WTC11 (cell line): ENCODE measurements around the gene ZNF827. TPM values are rescaled to one million over a fixed set of nuclear protein-coding genes. Genes with fewer than 3 reads are reported as not detected.

ENCODE experiments used
- ATAC-seq: fragments of 200-7000 bp; cut with Tn5 transposase; 2 replicates; pipeline ENCODE4 v1.10.0; 2021; ENCODE audit warnings: mild to moderate bottlenecking, moderate library complexity
- CTCF ChIA-PET: fragments of 300-600 bp; sonication (Branson Sonifier 250); formaldehyde crosslinking; loops from one replicate; lab custom pipeline; 2021; ENCODE audit warnings: antibody characterized with exemption; lab: Charles Lee
- POLR2A ChIA-PET: fragments of 350-600 bp; sonication (Branson Sonifier 250); formaldehyde crosslinking; loops from one replicate; lab custom pipeline; 2021; ENCODE audit warnings: antibody characterized with exemption; lab: Charles Lee
- DNase-seq: peaks from one replicate; pipeline ENCODE4 v3.0.0; 2021; ENCODE audit warnings: low spot score
- H3K27ac Mint-ChIP-seq: 2 replicates; pipeline ENCODE4 v1.8.0; 2021; ENCODE audit warnings: mixed read lengths
- H3K27me3 Mint-ChIP-seq: 2 replicates; pipeline ENCODE4 v1.8.0; 2021; ENCODE audit warnings: low read depth, mild to moderate bottlenecking, moderate library complexity, mixed read lengths
- H3K36me3 Mint-ChIP-seq: 2 replicates; pipeline ENCODE4 v1.8.0; 2021; ENCODE audit warnings: mixed read lengths
- H3K4me1 Mint-ChIP-seq: 2 replicates; pipeline ENCODE4 v1.8.0; 2022; ENCODE audit warnings: mixed read lengths
- H3K4me3 Mint-ChIP-seq: 2 replicates; pipeline ENCODE4 v1.8.0; 2021; ENCODE audit warnings: mild to moderate bottlenecking, moderate library complexity, mixed read lengths
- H3K9me3 Mint-ChIP-seq: 2 replicates; pipeline ENCODE4 v1.8.0; 2021; ENCODE audit warnings: mixed read lengths
- ATF6 ChIP-seq: sonication (generic); formaldehyde crosslinking; IDR thresholded peaks from 2 replicates; pipeline ENCODE4 v1.8.1; 2023; ENCODE audit warnings: mild to moderate bottlenecking, missing genetic modification reagents
- CTCF ChIP-seq: fragments of 200-600 bp; IDR thresholded peaks from 2 replicates; pipeline ENCODE4 v1.8.0; 2022; ENCODE audit warnings: antibody characterized with exemption
- FOXP1 ChIP-seq: sonication (generic); formaldehyde crosslinking; IDR thresholded peaks from 2 replicates; pipeline ENCODE4 v1.8.0; 2022; ENCODE audit warnings: missing genetic modification reagents, mild to moderate bottlenecking, moderate library complexity, borderline replicate concordance
- GTF2I ChIP-seq: fragments of 250-450 bp; sonication (Bioruptor Pico); conservative IDR thresholded peaks from 2 replicates; pipeline ENCODE4 v1.4.0; 2021; ENCODE audit warnings: mild to moderate bottlenecking
- HMGXB4 ChIP-seq: sonication (generic); formaldehyde crosslinking; IDR thresholded peaks from 2 replicates; pipeline ENCODE4 v1.8.1; 2023; ENCODE audit warnings: mild to moderate bottlenecking, moderate library complexity, missing genetic modification reagents
- JAZF1 ChIP-seq: fragments of 250-450 bp; sonication (Bioruptor Pico); IDR thresholded peaks from 2 replicates; pipeline ENCODE4 v1.9.0; 2021; ENCODE audit warnings: moderate library complexity, mild to moderate bottlenecking, inconsistent platforms
- NR3C1 ChIP-seq: sonication (generic); formaldehyde crosslinking; conservative IDR thresholded peaks from 2 replicates; pipeline ENCODE4 v1.8.1; 2023; ENCODE audit warnings: low read depth, mild to moderate bottlenecking, missing genetic modification reagents
- OVOL2 ChIP-seq: fragments of 250-450 bp; sonication (Bioruptor Pico); IDR thresholded peaks from 2 replicates; pipeline ENCODE4 v1.9.0; 2021; ENCODE audit warnings: mild to moderate bottlenecking, borderline replicate concordance
- PREB ChIP-seq: sonication (generic); formaldehyde crosslinking; IDR thresholded peaks from 2 replicates; pipeline ENCODE4 v1.8.1; 2022; ENCODE audit warnings: mild to moderate bottlenecking, missing genetic modification reagents, moderate library complexity, borderline replicate concordance
- RELA ChIP-seq: sonication (generic); formaldehyde crosslinking; IDR thresholded peaks from 2 replicates; pipeline ENCODE4 v1.8.1; 2022; ENCODE audit warnings: missing genetic modification reagents, mild to moderate bottlenecking, borderline replicate concordance
- TEAD1 ChIP-seq: sonication (generic); formaldehyde crosslinking; IDR thresholded peaks from 2 replicates; pipeline ENCODE4 v1.8.0; 2022; ENCODE audit warnings: mild to moderate bottlenecking, missing genetic modification reagents
- USF1 ChIP-seq: sonication (generic); formaldehyde crosslinking; IDR thresholded peaks from 2 replicates; pipeline ENCODE4 v1.8.0; 2022; ENCODE audit warnings: mild to moderate bottlenecking, missing genetic modification reagents
- ZBTB21 ChIP-seq: sonication (generic); formaldehyde crosslinking; IDR thresholded peaks from 2 replicates; pipeline ENCODE4 v1.8.1; 2023; ENCODE audit warnings: mild to moderate bottlenecking, missing genetic modification reagents, borderline replicate concordance
- ZNF317 ChIP-seq: sonication (generic); formaldehyde crosslinking; IDR thresholded peaks from 2 replicates; pipeline ENCODE4 v1.8.1; 2023; ENCODE audit warnings: low read depth, mild to moderate bottlenecking, moderate library complexity, missing genetic modification reagents, borderline replicate concordance
- ZNF416 ChIP-seq: fragments of 250-450 bp; sonication (Bioruptor Pico); IDR thresholded peaks from 2 replicates; pipeline ENCODE4 v1.9.0; 2021; ENCODE audit warnings: mild to moderate bottlenecking, inconsistent platforms
- ZNF425 ChIP-seq: fragments of 250-450 bp; sonication (Bioruptor Pico); conservative IDR thresholded peaks from 2 replicates; pipeline ENCODE4 v1.9.0; 2021; ENCODE audit warnings: mild to moderate bottlenecking
- total RNA-seq: library from RNA; stranded (reverse); gene quantifications from 3 replicates; pipeline ENCODE4 v1.2.3, GENCODE V29; 2021

The ZNF827 gene
- total RNA-seq, 1 experiment from 2014 or later: 25.6 TPM

GRCh38 chr4:145886871-145887240 lies 51.8 kb downstream of the ZNF827 start:
- DNase-seq: no peak
- Mint-ChIP-seq H3K9me3 (no peaks in the 10 kb centered on the region), H3K4me3 (peak overlapping the region; percentile 4; the same call in 1 of the 2 replicates), H3K27me3 (no peaks in the 10 kb centered on the region), H3K36me3 (peaks cover 31% of the 10 kb centered on the region), H3K4me1 (peaks cover 85% of the 10 kb centered on the region), H3K27ac (peak overlapping the region; percentile 90)
- ChIA-PET POLR2A (no interaction called here), CTCF (interaction anchor here (1.5 to 2.0 kb wide), 3 partner anchors 10 to 209 kb away, joined by 6 to 13 read pairs (median 6); no protein-coding TSS in a partner anchor)
- TF ChIP-seq ZBTB21 (CRISPR knock-in tag) (no peak), CTCF (no peak)
- peak; percentile 3; the same call in 1 of the 2 replicates for ATAC-seq

- TF ChIP-seq ATF6 (CRISPR knock-in tag): no peak
- no peak for TF ChIP-seq TEAD1 (CRISPR knock-in tag)
- no peak for TF ChIP-seq ZNF425 (CRISPR knock-in tag)
- TF ChIP-seq NR3C1: no peak
- no peak for TF ChIP-seq JAZF1 (CRISPR knock-in tag)
- TF ChIP-seq PREB: no peak
- TF ChIP-seq RELA (CRISPR knock-in tag): no peak
- no peak for TF ChIP-seq ZNF416 (CRISPR knock-in tag)
- TF ChIP-seq ZNF317: no peak
- TF ChIP-seq FOXP1 (CRISPR knock-in tag): no peak
- no peak for TF ChIP-seq OVOL2 (CRISPR knock-in tag)
- no peak for TF ChIP-seq USF1 (CRISPR knock-in tag)
- TF ChIP-seq HMGXB4: no peak
- no peak for TF ChIP-seq GTF2I (CRISPR knock-in tag)
- peaks cover 20% of the 10 kb centered on the region for H3K36me3 Mint-ChIP-seq
- no peaks in the 10 kb centered on the region for H3K27me3 Mint-ChIP-seq
- ChIA-PET CTCF (no interaction called here), POLR2A (interaction anchor here (0.6 kb wide), 1 partner anchor 66 kb away, joined by 3 read pairs; no protein-coding TSS in a partner anchor)
- DNase-seq (no peak), ATAC-seq (no peak)
- no peak overlapping the region for H3K4me3 Mint-ChIP-seq
- peaks cover 92% of the 10 kb centered on the region for H3K4me1 Mint-ChIP-seq
- H3K9me3 Mint-ChIP-seq: no peaks in the 10 kb centered on the region
- H3K27ac Mint-ChIP-seq: peak overlapping the region; percentile 25; the same call in 1 of the 2 replicates
These were observed 53.0 kb downstream of the ZNF827 start for GRCh38 chr4:145885666-145886065.
